ENCODE data around the gene TNNI2.

TNNI2 gene

DNA sequence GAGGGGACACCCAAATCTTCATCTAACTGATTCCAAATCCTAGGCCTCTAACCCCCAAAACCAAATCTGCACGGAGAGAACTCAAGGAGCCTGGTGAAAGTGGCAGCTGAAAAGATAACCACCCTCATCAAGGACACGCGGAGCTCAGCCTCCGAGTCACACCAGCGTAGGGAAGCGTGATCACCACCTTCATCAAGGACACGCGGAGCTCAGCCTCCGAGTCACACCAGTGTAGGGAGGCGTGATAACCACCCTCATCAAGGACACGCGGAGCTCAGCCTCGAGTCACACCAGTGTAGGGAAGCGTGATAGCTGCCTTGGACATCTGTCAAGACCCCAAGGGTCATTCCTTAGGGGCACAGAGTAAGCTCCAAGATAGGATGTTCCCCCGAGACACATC is 33.3 kb upstream of the TNNI2 start:
- TF ChIP-seq, protein P1, sequence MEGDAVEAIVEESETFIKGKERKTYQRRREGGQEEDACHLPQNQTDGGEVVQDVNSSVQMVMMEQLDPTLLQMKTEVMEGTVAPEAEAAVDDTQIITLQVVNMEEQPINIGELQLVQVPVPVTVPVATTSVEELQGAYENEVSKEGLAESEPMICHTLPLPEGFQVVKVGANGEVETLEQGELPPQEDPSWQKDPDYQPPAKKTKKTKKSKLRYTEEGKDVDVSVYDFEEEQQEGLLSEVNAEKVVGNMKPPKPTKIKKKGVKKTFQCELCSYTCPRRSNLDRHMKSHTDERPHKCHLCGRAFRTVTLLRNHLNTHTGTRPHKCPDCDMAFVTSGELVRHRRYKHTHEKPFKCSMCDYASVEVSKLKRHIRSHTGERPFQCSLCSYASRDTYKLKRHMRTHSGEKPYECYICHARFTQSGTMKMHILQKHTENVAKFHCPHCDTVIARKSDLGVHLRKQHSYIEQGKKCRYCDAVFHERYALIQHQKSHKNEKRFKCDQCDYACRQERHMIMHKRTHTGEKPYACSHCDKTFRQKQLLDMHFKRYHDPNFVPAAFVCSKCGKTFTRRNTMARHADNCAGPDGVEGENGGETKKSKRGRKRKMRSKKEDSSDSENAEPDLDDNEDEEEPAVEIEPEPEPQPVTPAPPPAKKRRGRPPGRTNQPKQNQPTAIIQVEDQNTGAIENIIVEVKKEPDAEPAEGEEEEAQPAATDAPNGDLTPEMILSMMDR (IDR thresholded peaks at IDR 0.05): no peak

DNA sequence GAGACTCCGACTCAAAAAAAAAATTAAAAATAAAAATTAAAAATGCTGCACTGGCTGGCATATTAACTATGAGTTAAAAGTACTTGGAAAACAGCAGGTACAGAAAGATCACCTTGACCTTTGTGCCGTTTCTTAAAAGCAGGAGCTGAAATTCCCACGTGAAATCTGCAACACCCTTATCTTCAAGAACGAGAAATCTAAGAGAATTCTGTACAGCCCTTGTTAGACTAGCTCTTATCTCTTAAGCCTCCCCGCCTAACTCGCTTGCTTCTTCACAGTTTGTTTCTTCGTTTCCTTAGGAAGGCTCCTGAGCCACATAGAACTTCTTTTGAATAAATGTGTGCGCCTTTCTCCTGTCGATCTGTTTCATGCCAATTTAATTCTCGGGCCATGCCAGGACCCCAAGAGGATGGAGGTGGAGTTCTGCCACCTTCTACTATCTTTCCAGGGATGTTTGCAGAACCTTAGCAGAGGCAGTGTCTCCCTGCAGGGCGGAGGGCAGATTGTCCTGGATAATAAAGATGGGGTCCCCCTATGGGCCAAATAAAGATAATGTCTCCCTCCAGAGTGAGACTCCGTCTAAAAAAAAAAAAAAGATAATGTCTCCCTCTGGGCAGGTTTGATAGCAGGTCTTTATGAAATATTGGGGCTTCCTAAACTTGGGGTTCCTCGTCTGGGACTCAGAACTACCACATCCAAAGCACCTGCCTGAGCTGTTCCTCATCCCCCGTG is 31.4 kb upstream of the TNNI2 start:
- TF ChIP-seq, protein P1 (IDR thresholded peaks at IDR 0.05): no peak

DNA sequence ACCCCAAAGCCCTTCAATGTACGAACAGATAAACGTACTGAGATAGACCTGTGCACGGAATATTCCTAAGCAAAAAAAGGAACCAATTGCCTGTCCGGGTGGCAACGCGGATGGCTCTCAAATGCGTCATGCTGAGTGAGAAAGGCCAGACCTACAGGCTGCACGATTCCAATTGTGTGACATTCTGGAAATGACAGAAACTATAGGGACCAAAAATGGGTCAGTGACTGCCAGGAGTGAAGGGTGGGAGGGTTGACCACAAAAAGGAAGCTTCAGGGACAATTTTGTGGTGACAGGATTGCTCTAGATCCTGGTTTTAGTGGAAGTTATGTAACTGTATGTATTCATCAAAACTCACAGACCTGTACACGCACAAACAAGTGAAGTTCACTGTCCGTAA is 28.0 kb upstream of the TNNI2 start:
- TF ChIP-seq, protein P1 (IDR thresholded peaks at IDR 0.05): no peak

DNA sequence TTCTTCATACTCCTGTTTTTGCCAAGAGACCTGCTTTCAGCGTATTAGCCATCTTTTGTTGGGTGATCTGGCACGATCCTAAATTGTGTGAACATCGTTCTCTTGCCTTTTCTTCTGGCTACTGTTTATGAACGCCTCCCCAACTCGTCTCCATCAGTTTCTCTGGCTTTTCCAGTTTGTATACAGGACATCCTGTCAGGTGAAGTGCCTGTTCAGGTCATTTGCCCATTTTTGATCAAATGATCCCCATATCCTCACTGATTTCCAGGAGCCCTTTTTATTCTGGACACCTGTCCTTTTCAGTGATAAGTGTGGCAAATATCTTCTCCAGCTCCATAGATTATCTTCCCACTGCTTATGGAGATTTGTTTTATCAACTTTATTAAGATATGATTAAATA is 26.5 kb upstream of the TNNI2 start:
- TF ChIP-seq, protein P1 (IDR thresholded peaks at IDR 0.05): no peak

DNA sequence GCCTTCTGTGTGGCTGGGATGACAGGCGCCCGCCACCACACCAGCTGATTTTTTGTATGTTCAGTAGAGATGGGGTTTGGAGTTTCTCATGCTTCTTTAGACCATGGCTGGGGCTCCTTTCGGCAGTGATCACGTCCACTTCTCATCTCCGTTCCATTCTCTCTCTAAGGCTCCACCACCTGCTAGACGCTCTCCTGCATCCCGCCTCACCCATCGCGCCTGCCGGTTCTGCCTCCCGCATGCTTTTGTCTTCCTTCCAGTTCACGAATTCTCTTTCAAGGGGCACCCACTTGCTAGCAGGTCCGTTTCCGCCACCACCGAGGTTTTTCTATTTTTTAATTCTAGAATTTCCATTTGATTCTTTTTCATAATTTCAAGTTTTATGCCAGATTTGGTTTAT is 26.0 kb upstream of the TNNI2 start:
- TF ChIP-seq, protein P1 (IDR thresholded peaks at IDR 0.05): no peak

DNA sequence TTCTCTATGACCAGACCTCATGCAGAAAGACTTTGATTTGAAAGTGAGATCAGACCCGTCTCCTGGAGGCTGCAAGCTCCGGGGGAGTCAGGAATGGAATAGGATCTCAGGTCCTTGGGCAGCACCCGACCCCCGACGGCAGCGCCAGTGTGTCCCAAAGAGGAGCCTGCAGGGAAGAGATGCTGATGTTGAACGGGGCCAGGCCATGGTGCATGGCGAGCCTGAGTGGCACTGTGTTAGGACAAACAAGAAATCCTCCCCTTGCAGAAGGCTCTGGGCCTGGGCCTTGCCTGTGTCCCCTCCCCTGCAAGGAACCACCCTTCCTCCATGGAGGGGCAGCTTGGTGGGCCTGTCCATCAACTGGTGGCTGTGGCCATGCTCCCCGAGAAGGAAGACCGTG is 24.1 kb upstream of the TNNI2 start:
- TF ChIP-seq, protein P1 (IDR thresholded peaks at IDR 0.05): no peak

DNA sequence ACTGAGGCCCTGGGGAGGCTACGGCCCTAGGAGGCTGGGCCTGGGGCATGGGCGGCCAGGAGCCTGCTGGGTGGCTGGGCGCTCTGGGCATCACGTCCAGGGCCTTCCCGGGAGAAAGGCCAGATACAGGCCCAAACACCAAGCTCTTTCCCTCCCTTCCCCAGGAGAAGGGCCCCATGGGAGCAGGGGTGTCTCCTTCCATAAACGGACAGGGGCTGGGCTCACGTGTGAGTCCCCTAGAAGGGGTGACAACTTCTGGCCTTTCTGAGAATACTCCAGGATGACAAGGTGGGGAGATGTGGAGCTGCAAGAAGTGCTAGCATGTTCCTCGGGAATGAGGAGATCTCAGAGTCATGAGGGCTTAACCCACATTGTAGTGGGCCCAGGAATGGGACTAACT is 23.5 kb upstream of the TNNI2 start:
- TF ChIP-seq, protein P1 (IDR thresholded peaks at IDR 0.05): no peak

DNA sequence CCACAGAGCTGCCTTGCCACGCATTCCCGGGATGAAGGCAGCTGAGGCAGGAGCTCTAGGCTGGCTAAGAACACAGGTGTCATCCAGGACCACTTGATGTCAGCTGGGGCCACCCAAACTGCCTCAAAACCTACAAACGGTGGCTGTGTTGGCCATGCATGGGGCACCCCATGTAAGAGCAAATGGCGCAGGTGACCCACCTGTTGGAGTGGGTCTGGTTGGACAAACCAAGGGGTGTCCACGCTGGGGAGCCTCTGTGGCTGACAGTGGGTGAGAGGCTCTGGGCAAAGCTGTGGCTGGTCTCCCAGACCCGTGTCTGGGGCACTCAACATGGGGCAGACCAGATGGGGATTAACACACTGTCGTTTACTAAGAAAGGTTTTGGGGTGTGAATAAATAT is 23.0 kb upstream of the TNNI2 start:
- TF ChIP-seq, protein P1 (IDR thresholded peaks at IDR 0.05): no peak
